HG02763 (cell line): ENCODE results near the gene DEFB129.
"Not testable (repeated sequence)": the region's sequence is repeated elsewhere in the genome, so short reads cannot be mapped to it uniquely, and the experiment has no call there.

Experiments used
- ATAC-seq: cut with Tn5 transposase; IDR thresholded peaks from one replicate; pipeline ENCODE4 v1.9.1; 2021; ENCODE audit warnings: mild to moderate bottlenecking, moderate library complexity; ENCODE audit not compliant: unreplicated experiment

The DEFB129 gene

DNA sequence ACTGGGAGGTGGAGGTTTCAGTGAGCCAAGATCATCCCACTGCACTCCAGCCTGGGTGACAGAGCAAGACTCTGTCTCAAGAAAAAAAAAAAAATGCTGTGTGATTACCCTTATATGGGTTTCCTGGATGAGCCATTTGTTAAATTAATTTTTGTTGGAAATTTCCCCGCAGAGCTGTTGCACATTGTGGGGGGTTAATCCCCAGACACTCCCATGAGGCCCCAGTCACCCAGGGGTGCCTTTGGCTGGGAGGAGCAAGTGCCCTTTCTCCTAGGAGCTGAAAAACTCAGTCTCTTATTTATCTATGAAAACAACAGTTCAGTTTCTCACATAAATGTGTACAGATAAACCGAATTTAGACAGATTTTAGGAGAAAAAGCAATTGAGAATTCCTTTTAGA, 25.7 kb downstream of the DEFB129 start:
- no peak for ATAC-seq

GRCh38 chr20:253447-253846, 26.4 kb downstream of the DEFB129 start:
- not testable (repeated sequence) for ATAC-seq

GRCh38 chr20:257419-257818, 30.4 kb downstream of the DEFB129 start, which contains the start of gene DEFB132:
Gene DEFB132, plus strand, starts transcription at chr20:257724. Its CDS starts 55 bp downstream, at chr20:257779.
- no peak for ATAC-seq

- no peak for ATAC-seq
These were observed 31.3 kb downstream of the DEFB129 start for GRCh38 chr20:258269-258858.

DNA sequence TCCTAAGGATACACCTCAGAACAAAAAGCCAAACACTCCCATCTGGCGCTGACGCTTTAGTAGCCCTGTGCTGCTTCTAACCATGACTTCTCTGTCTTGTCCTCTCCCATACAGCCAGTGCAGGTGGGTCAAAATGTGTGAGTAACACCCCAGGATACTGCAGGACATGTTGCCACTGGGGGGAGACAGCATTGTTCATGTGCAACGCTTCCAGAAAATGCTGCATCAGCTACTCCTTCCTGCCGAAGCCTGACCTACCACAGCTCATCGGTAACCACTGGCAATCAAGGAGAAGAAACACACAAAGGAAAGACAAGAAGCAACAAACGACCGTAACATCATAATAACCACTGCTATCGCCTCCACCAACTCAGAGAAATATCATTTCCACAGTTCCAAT, 31.9 kb downstream of the DEFB129 start:
- ATAC-seq, result no peak

- no peak for ATAC-seq
These were observed 32.9 kb downstream of the DEFB129 start for GRCh38 chr20:259981-260380.

DNA sequence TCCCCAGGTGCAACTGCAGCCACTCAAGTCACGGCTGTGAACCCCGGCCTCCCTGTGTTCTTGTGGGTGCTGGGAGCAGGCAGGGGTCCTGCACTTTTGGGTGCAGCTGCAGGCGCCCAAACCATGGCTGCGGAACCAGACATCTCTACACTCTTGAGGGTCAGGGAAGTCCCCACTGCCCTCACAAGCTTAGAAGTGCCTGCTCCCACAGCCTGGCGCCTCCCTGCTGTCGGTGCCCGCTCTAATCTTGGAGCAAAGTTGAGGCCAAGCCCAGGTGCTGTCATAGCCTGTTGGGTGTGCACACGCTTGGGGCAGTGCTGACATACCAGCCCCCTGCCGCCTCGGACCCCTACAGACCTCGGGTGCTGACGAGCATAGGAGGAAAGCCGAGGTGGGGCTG, 36.6 kb downstream of the DEFB129 start:
- ATAC-seq, result no peak

GRCh38 chr20:266596-267562, 39.8 kb downstream of the DEFB129 start:
- ATAC-seq, result peak; percentile 79

DNA sequence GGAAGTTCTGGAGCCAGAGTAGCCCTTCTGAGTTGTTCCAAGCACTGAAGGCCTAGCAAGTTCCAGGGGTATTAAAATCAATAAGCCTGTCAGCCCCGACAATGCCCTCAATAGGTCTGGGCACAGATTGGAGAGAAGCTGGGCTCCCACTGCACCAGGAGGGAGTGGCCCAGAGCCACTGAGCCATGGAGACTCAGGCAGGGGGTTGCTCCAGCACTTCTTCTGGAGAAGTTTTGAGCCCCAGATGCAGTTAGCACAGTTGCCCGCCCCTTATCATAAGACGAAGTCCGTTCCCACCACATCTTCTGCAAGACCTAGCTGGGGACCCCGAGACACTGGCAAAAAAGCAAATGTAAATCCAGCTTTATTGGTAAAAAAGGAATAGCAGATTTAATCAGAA, 43.5 kb downstream of the DEFB129 start:
- ATAC-seq, result no peak

GRCh38 chr20:271069-271468, 44.0 kb downstream of the DEFB129 start:
- no peak for ATAC-seq

GRCh38 chr20:271528-271927, 44.5 kb downstream of the DEFB129 start:
- ATAC-seq, result no peak

GRCh38 chr20:272718-273117, 45.7 kb downstream of the DEFB129 start:
- no peak for ATAC-seq

DNA sequence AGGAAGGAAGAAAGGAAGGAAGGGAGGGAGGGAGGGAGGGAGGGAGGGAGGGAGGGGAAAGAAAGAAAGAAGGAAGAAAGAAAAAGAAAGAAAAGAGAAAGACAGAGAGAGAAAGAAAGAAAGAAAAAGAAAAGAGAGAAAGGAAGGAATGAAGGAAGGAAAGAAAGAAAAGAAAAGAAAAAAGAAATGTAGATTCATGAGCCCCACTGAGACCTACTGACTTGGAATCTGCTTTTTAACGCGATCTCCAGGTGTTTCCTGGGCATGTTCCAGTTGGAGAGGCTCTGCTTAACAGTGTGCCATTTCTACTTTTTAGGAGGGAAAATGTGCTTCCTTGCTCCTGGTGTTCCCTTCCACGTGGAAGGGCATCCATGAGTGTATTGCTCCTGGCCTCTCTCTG, 46.8 kb downstream of the DEFB129 start:
- ATAC-seq, result no peak

DNA sequence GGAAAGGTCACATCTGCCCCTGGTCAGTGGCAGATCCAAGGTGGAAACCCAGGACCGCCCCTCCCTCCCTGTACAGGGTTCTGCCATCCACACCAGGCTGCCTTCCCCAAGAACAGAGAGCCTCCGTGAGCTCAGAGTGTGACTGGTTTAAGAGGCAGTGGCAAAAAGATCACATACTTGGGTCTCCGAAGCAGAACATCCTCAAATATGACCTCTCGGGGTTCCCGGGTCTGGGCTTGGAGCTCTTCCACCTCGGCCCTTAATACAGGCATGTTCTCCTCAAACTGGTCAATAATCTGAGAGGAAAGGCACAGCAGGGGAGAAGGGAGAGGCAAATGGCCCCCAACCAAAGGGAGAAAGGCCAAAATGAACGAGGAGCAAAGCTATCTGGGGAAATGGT, 48.7 kb downstream of the DEFB129 start:
- ATAC-seq, result no peak

DNA sequence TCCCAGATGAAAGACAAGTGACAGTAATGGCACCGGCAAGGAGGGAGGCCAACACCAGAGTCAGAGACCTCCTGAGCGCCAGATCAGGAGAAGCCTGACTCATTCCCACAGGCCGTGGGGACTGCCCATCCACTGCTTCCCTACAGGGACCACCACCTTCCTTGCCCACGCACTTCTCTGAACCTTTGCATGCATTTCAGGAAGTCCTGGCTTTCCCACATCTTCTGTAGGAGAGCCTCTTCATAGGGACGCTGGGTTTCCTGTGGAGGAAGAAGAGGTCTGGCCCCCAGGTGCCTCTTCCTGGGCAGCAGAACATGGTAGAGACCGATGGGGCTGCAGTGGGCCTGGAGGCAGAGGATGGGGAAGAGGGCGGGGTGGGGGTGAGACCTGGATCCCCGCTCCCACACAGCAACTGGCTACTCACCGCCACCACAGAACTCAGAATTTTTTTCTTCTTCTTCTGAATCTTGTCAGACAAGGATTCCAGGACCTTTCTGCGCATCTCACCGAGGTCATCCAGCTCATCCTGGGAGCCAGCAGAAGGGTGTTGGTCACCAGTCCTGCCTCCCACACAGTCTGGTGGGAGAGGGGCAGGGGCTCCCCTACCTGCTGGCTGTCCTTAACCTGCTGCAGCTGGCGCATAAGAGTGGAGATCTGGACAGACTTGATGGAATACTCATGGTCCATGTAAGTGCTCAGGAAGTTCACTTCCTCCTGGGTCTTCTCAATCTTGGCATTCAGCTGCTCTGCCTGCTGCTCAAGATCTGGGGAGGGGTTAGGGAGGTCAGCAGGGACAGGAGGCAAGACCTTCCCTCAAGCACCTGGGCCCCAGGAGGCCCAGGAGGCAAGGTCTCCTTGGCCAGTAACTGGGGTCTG, 49.8 kb downstream of the DEFB129 start:
- no peak for ATAC-seq

DNA sequence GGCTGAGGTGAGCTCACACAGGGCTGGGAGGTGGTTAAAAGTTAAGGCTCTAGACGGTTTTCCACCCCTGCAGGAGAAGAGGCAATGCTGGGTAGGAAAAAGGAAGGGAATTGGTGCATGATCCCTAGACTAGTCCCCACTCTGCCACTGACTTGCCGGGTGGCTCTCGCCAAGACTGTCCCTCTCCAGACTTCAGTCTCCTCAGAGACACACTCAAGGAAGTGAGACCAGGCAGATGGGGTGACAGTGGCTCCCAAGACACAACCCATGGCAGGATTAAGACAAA, 50.4 kb downstream of the DEFB129 start:
- ATAC-seq, result no peak

GRCh38 chr20:278181-278580, 51.1 kb downstream of the DEFB129 start:
- ATAC-seq, result no peak

DNA sequence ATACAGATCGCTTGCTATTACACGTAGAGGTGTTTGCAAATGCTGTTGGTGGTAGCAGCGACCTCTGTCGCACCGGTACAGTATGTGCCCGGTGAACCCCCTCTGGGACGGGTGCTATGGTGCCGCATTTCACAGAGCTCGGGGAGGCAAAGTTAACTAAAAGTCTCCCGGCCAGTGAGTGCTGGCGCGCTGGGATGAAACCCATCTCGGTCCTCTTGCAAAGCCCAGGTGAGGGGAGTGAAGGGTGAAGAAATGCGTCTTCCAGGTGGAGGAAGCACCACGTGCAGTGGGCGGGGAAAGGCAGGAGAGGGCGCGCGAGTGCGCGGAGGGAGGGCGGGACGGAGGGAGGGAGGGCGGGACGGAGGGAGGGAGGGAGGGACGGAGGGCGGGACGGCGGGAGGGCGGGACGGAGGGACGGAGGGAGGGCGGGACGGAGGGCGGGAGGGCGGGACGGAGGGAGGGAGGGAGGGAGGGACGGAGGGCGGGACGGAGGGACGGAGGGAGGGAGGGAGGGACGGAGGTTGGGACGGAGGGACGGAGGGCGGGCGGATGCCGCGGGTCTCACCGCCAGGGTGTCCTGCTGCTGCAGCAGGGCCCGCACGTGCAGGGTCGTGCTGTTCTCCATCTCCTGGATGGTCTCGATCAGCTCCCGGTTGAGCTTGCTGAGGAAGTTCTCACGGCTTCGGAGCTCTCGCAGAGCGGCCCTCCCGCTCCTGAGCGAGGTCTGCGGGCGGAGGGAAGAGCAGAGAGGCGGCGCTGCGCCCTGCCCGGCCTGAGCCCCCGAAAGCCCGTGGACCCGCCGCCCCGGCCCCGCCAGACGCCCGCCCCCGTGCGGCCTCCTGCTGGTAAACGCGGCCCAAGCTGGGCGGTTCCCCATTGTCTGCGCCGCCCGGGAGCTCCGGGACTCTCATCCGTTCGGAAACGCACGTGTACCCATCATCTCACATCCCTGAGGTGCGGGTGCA, 51.8 kb downstream of the DEFB129 start:
- ATAC-seq, result no peak
